Lung microvascular endothelial cell (primary cell): Measurements from ENCODE around the gene UBL4A. TPM values are rescaled to one million over a fixed set of nuclear protein-coding genes. Genes with fewer than 3 reads are reported as not detected.
A peak's percentile ranks its signal among the peaks of the same experiment; 100 is the strongest.

Experiments
- DNase-seq, 2 donors: peaks; one replicate each; pipeline versions ENCODE4 v3.0.0 to v3.0.0-alpha.2; 2010; ENCODE audit warnings: low read depth in 2 of 2
- total RNA-seq: library from RNA; depleted of rRNA; stranded (reverse); fragments of >200 nt; gene quantifications from 2 replicates; pipeline ENCODE4 v1.2.1, GENCODE V29; 2014

UBL4A gene
- total RNA-seq, 1 donor from 2014 or later, result 31.3 TPM

GRCh38 chrX:154483325-154483724 is 3.1 kb downstream of the UBL4A start:
- DNase-seq, result no peak

GRCh38 chrX:154482786-154483185 is 3.6 kb downstream of the UBL4A start:
- DNase-seq, result no peak

GRCh38 chrX:154481911-154482601 is 4.4 kb downstream of the UBL4A start:
- no peak for DNase-seq

- DNase-seq, result no peak
Measured at GRCh38 chrX:154481195-154481594, 5.2 kb downstream of the UBL4A start.

GRCh38 chrX:154478728-154479622 is 7.4 kb downstream of the UBL4A start, which contains the start of gene LAGE3:
Gene LAGE3, minus strand, starts transcription at chrX:154479281. Its CDS starts 366 bp downstream, at chrX:154478915.
- peak; percentile 93 to 96 for DNase-seq

GRCh38 chrX:154477891-154478477 is 8.4 kb downstream of the UBL4A start:
- DNase-seq, result no peak

GRCh38 chrX:154476821-154477220 is 9.6 kb downstream of the UBL4A start:
- no peak for DNase-seq

GRCh38 chrX:154473683-154474082 is 12.7 kb downstream of the UBL4A start:
- no peak for DNase-seq

GRCh38 chrX:154472685-154473632 is 13.5 kb downstream of the UBL4A start:
- DNase-seq, result no peak

- no peak for DNase-seq
Measured at GRCh38 chrX:154471839-154472684, 14.4 kb downstream of the UBL4A start.

- DNase-seq, result no peak
Measured at GRCh38 chrX:154470914-154471568, 15.4 kb downstream of the UBL4A start.

- no peak for DNase-seq
Measured at GRCh38 chrX:154470434-154470833, 16.0 kb downstream of the UBL4A start.

GRCh38 chrX:154469880-154470279 is 16.5 kb downstream of the UBL4A start:
- DNase-seq, result no peak

- no peak for DNase-seq
Measured at GRCh38 chrX:154469114-154469513, 17.3 kb downstream of the UBL4A start.

GRCh38 chrX:154468217-154468616 is 18.2 kb downstream of the UBL4A start:
- DNase-seq, result no peak

- DNase-seq, result no peak
Measured at GRCh38 chrX:154467556-154467955, 18.9 kb downstream of the UBL4A start.

GRCh38 chrX:154466907-154467306 is 19.5 kb downstream of the UBL4A start:
- no peak for DNase-seq

GRCh38 chrX:154466036-154466435 is 20.4 kb downstream of the UBL4A start:
- DNase-seq, result no peak

GRCh38 chrX:154465601-154466000 is 20.8 kb downstream of the UBL4A start:
- DNase-seq, result no peak
